ENCODE data around the gene BBX. TPM values are rescaled to one million over a fixed set of nuclear protein-coding genes. Genes with fewer than 3 reads are reported as not detected.

The BBX gene
- total and polyA plus RNA-seq, 2 of the 13 experiments (the other 11 are each of a cell fraction or from before 2014, with no cell fraction given): 13.7 to 23.2 TPM

- no peak for TF ChIP-seq ARID2 (CRISPR knock-in tag; IDR thresholded peaks at IDR 0.05; ENCODE audit: borderline replicate concordance)
- peak; percentile 49; the same call in 1 of the 2 replicates for TF ChIP-seq BCL6 (CRISPR knock-in tag; IDR thresholded peaks at IDR 0.05)
- no peak for TF ChIP-seq DPF2 (CRISPR knock-in tag; IDR thresholded peaks at IDR 0.05; ENCODE audit: borderline replicate concordance, low read depth)
- TF ChIP-seq, protein P1, sequence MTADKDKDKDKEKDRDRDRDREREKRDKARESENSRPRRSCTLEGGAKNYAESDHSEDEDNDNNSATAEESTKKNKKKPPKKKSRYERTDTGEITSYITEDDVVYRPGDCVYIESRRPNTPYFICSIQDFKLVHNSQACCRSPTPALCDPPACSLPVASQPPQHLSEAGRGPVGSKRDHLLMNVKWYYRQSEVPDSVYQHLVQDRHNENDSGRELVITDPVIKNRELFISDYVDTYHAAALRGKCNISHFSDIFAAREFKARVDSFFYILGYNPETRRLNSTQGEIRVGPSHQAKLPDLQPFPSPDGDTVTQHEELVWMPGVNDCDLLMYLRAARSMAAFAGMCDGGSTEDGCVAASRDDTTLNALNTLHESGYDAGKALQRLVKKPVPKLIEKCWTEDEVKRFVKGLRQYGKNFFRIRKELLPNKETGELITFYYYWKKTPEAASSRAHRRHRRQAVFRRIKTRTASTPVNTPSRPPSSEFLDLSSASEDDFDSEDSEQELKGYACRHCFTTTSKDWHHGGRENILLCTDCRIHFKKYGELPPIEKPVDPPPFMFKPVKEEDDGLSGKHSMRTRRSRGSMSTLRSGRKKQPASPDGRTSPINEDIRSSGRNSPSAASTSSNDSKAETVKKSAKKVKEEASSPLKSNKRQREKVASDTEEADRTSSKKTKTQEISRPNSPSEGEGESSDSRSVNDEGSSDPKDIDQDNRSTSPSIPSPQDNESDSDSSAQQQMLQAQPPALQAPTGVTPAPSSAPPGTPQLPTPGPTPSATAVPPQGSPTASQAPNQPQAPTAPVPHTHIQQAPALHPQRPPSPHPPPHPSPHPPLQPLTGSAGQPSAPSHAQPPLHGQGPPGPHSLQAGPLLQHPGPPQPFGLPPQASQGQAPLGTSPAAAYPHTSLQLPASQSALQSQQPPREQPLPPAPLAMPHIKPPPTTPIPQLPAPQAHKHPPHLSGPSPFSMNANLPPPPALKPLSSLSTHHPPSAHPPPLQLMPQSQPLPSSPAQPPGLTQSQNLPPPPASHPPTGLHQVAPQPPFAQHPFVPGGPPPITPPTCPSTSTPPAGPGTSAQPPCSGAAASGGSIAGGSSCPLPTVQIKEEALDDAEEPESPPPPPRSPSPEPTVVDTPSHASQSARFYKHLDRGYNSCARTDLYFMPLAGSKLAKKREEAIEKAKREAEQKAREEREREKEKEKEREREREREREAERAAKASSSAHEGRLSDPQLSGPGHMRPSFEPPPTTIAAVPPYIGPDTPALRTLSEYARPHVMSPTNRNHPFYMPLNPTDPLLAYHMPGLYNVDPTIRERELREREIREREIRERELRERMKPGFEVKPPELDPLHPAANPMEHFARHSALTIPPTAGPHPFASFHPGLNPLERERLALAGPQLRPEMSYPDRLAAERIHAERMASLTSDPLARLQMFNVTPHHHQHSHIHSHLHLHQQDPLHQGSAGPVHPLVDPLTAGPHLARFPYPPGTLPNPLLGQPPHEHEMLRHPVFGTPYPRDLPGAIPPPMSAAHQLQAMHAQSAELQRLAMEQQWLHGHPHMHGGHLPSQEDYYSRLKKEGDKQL (CRISPR knock-in tag; IDR thresholded peaks at IDR 0.05; ENCODE audit: low read depth): peak; percentile 67; the same call in 1 of the 2 replicates
- TF ChIP-seq ZNF30 (CRISPR knock-in tag; IDR thresholded peaks at IDR 0.05): no peak
- TF ChIP-seq TAF15 (IDR thresholded peaks at IDR 0.05; ENCODE audit: low read depth, low read length, poor library complexity, severe bottlenecking): no peak
- no peak for TF ChIP-seq MYPOP (CRISPR knock-in tag; IDR thresholded peaks at IDR 0.05)
- TF ChIP-seq, protein P2, sequence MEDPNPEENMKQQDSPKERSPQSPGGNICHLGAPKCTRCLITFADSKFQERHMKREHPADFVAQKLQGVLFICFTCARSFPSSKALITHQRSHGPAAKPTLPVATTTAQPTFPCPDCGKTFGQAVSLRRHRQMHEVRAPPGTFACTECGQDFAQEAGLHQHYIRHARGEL (CRISPR knock-in tag; IDR thresholded peaks at IDR 0.05): no peak
- TF ChIP-seq ZNF773 (CRISPR knock-in tag; IDR thresholded peaks at IDR 0.05; ENCODE audit: borderline replicate concordance): no peak
- TF ChIP-seq SRY (CRISPR knock-in tag; IDR thresholded peaks at IDR 0.05): no peak
- TF ChIP-seq NR2F1 (CRISPR knock-in tag; IDR thresholded peaks at IDR 0.05): no peak
- 0 out of 2 replicates have a peak, but pooled peaks have one; percentile 60 for TF ChIP-seq GATA4 (IDR thresholded peaks at IDR 0.05; ENCODE audit: borderline replicate concordance, low read depth)
- no peak for TF ChIP-seq GPN1 (CRISPR knock-in tag; IDR thresholded peaks at IDR 0.05; ENCODE audit: borderline replicate concordance)
- TF ChIP-seq NCOA2 (CRISPR knock-in tag; IDR thresholded peaks at IDR 0.05): peak; percentile 88
- TF ChIP-seq, protein P3, sequence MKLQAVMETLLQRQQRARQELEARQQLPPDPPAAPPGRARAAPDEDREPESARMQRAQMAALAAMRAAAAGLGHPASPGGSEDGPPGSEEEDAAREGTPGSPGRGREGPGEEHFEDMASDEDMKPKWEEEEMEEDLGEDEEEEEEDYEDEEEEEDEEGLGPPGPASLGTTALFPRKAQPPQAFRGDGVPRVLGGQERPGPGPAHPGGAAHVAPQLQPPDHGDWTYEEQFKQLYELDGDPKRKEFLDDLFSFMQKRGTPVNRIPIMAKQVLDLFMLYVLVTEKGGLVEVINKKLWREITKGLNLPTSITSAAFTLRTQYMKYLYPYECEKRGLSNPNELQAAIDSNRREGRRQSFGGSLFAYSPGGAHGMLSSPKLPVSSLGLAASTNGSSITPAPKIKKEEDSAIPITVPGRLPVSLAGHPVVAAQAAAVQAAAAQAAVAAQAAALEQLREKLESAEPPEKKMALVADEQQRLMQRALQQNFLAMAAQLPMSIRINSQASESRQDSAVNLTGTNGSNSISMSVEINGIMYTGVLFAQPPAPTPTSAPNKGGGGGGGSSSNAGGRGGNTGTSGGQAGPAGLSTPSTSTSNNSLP (IDR thresholded peaks at IDR 0.05; ENCODE audit: low read depth, low read length): peak; percentile 38
- no peak for TF ChIP-seq ETV6 (CRISPR knock-in tag; conservative IDR thresholded peaks at IDR 0.05)
- peak; percentile 71 for TF ChIP-seq PAXIP1 (CRISPR knock-in tag; conservative IDR thresholded peaks at IDR 0.05)
- TF ChIP-seq TCF7 (IDR thresholded peaks at IDR 0.05; ENCODE audit: low read depth): peak; percentile 88
Measured at GRCh38 chr3:107689355-107689754, 166.6 kb downstream of the BBX start (continued).
